GM06990 (cell line): ENCODE data around the gene HLA-DMB.
A peak's percentile ranks its signal among the peaks of the same experiment; 100 is the strongest.

Experiments used
- DNase-seq: peaks from one replicate; pipeline ENCODE4 v3.0.0-alpha.2; 2011; ENCODE audit not compliant: insufficient read length; ENCODE audit errors: extremely low read depth
- H3K27me3 ChIP-seq: replicated peaks from 2 replicates; pipeline ENCODE4 v1.6.0; 2011; ENCODE audit warnings: low read length; ENCODE audit not compliant: control insufficient read depth, insufficient read depth
- H3K36me3 ChIP-seq: 2 replicates; pipeline ENCODE4 v1.5.1; 2011; ENCODE audit warnings: low read length; ENCODE audit not compliant: control insufficient read depth, insufficient read depth
- H3K4me3 ChIP-seq: replicated peaks from 2 replicates; pipeline ENCODE4 v1.5.1; 2011; ENCODE audit warnings: low read depth, mild to moderate bottlenecking, control low read depth, low read length
- CTCF ChIP-seq: IDR thresholded peaks from 2 replicates; pipeline ENCODE4 v1.5.1; 2011; ENCODE audit warnings: low read length, control low read depth, mild to moderate bottlenecking, inconsistent platforms; ENCODE audit not compliant: insufficient read depth, poor library complexity, severe bottlenecking

The HLA-DMB gene

DNA sequence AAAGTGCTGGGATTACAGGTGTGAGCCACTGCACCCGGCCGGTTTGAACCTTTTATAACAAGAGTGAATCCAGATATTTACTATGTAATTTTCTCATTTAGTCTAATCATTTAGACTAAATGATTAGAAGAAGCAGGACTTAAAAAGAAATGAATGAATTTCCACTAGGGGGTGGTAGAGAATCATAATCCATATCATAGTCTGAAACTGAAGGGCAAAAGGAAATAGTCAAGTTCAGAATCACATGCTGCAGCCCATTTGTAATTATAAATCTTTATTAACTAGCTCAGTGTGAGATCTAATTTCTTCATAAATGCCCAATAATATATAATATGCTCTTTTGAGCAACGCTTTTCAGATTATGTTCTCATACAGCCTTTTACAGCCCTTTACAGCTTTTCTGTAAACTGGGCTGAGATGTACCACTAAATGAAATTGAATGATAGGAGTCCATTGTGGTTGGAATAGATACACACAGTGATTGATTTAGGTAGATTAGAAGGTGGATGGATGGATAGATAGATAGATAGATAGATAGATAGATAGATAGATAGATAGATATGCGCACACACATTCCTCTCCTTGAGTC lies 55.0 kb downstream of the HLA-DMB start:
- H3K4me3 ChIP-seq, result no peak overlapping the region
- H3K36me3 ChIP-seq, result no peaks in the 10 kb centered on the region
- DNase-seq, result peak; percentile 31
- TF ChIP-seq CTCF, result peak; percentile 42
- no peaks in the 10 kb centered on the region for H3K27me3 ChIP-seq
